ENCODE measurements around the gene CD209.

Gene CD209

DNA sequence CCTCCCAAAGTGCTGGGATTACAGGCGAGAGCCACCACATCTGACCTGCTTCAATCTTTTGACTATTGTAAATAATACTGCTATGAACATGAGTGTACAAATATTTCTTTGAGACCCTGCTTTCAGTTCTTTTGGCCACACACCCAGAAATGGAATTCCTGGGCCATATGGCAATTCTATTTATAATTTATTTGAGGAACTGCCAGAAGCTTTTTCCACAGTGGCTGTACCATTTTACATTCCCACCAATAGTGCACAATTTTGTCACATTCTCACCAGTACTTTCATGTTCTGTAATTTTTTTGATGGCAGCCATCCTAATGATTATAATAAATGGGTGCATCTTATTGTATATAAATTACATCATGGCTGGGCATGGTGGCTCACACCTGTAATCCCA lies 31.7 kb downstream of the CD209 start:
- Histone ChIP-seq H3K4me2 (no peak overlapping the region), H3K79me2 (ENCODE audit: insufficient read depth, low read depth) (no peaks in the 10 kb centered on the region), H3K4me3 (IDR thresholded peaks at IDR 0.05; ENCODE audit: insufficient read depth, low read depth, low read length) (no peak overlapping the region), H3K4me1 (ENCODE audit: low read depth, poor library complexity, severe bottlenecking) (no peaks in the 10 kb centered on the region), H3K27me3 (ENCODE audit: insufficient read depth, low read depth) (peaks cover 24% of the 10 kb centered on the region), H2AFZ (ENCODE audit: low read depth) (no peak overlapping the region), H4K20me1 (ENCODE audit: insufficient read depth) (no peaks in the 10 kb centered on the region), H3K36me3 (ENCODE audit: insufficient read depth) (no peaks in the 10 kb centered on the region), H3K27ac (no peak overlapping the region), H3K9ac (no peak overlapping the region)
- no peak for TF ChIP-seq CTCF (conservative IDR thresholded peaks at IDR 0.05; ENCODE audit: low read depth, low read length)

- no peaks in the 10 kb centered on the region for H3K36me3 ChIP-seq (ENCODE audit: insufficient read depth)
- H3K79me2 ChIP-seq (ENCODE audit: insufficient read depth, low read depth), result no peaks in the 10 kb centered on the region
- H2AFZ ChIP-seq (ENCODE audit: low read depth), result no peak overlapping the region
- H3K27ac ChIP-seq, result no peak overlapping the region
- no peak for TF ChIP-seq CTCF (conservative IDR thresholded peaks at IDR 0.05; ENCODE audit: low read depth, low read length)
- H3K4me3 ChIP-seq (IDR thresholded peaks at IDR 0.05; ENCODE audit: insufficient read depth, low read depth, low read length), result no peak overlapping the region
- H3K4me1 ChIP-seq (ENCODE audit: low read depth, poor library complexity, severe bottlenecking), result no peaks in the 10 kb centered on the region
- H4K20me1 ChIP-seq (ENCODE audit: insufficient read depth), result no peaks in the 10 kb centered on the region
- no peak overlapping the region for H3K4me2 ChIP-seq
- H3K9ac ChIP-seq, result no peak overlapping the region
- peaks cover 34% of the 10 kb centered on the region; the same call in 1 of the 2 replicates for H3K27me3 ChIP-seq (ENCODE audit: insufficient read depth, low read depth)
Measured at GRCh38 chr19:7710616-7711015, 36.7 kb downstream of the CD209 start.

DNA sequence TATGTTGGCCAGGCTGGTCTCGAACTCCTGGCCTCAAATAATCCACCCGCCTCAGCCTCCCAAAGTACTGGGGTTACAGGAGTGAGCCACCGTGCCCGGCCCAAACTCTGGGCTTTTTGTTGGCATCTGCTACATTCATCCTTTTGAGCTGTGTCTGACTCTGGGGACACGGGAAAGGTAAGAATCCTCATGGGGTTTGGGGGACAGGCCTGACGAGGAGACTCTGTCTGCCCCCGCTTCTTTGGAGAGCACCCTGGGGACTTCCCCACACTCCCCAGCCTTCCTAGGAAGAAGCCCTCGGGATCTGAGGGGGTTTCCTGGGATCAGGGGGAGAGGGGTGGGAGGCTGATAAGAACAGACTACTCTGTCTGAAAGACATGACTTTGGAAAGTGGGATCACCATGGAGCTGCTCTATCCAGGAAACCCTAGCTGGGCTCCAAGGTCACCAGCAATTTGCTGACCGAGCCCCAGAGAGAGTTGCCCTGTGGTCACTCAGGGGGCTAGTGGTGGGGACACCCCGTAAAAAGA lies 37.3 kb downstream of the CD209 start:
- H3K9ac ChIP-seq, result no peak overlapping the region
- H3K79me2 ChIP-seq (ENCODE audit: insufficient read depth, low read depth), result no peaks in the 10 kb centered on the region
- H3K4me3 ChIP-seq (IDR thresholded peaks at IDR 0.05; ENCODE audit: insufficient read depth, low read depth, low read length), result no peak overlapping the region
- no peaks in the 10 kb centered on the region for H4K20me1 ChIP-seq (ENCODE audit: insufficient read depth)
- no peak for TF ChIP-seq CTCF (conservative IDR thresholded peaks at IDR 0.05; ENCODE audit: low read depth, low read length)
- no peaks in the 10 kb centered on the region for H3K36me3 ChIP-seq (ENCODE audit: insufficient read depth)
- no peak overlapping the region for H3K4me2 ChIP-seq
- H3K27ac ChIP-seq, result no peak overlapping the region
- peaks cover 34% of the 10 kb centered on the region; the same call in 1 of the 2 replicates for H3K27me3 ChIP-seq (ENCODE audit: insufficient read depth, low read depth)
- H3K4me1 ChIP-seq (ENCODE audit: low read depth, poor library complexity, severe bottlenecking), result no peaks in the 10 kb centered on the region
- no peak overlapping the region for H2AFZ ChIP-seq (ENCODE audit: low read depth)

DNA sequence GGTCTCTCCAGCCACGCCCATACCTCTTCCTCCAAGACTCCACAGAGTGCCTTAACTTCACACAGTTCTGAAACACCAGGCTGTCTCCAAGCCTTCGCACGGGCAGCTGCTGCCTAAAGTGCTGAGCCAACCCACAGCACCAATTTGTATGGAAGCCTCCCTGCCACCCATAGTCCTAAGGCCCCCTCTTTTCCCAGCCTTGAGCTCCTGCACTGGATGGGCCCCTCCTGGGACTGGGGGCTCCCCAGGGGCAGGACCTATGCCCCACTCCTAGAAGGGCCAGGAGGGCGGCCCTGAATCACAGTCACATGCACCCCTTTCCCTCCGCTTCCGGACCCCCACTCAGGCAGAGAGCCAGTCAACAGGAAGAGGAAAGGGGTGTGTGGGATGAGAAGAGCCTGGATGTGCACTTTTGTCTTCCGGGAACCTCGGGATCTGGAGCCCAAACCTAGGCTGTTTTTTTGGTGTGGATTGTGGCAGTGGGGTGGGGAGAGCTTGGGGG lies 40.3 kb downstream of the CD209 start:
- Histone ChIP-seq H2AFZ (ENCODE audit: low read depth) (no peak overlapping the region), H3K9ac (no peak overlapping the region), H3K4me1 (ENCODE audit: low read depth, poor library complexity, severe bottlenecking) (no peaks in the 10 kb centered on the region)

More for the DNA sequence above, 40.3 kb downstream of the CD209 start:
- TF ChIP-seq CTCF (conservative IDR thresholded peaks at IDR 0.05; ENCODE audit: low read depth, low read length), result no peak
- Histone ChIP-seq H3K4me3 (IDR thresholded peaks at IDR 0.05; ENCODE audit: insufficient read depth, low read depth, low read length) (no peak overlapping the region), H3K36me3 (ENCODE audit: insufficient read depth) (no peaks in the 10 kb centered on the region), H3K27me3 (ENCODE audit: insufficient read depth, low read depth) (peaks cover 51% of the 10 kb centered on the region; the same call in 1 of the 2 replicates), H3K4me2 (no peak overlapping the region), H3K79me2 (ENCODE audit: insufficient read depth, low read depth) (no peaks in the 10 kb centered on the region), H4K20me1 (ENCODE audit: insufficient read depth) (no peaks in the 10 kb centered on the region), H3K27ac (no peak overlapping the region)
